HG03442 (cell line): Measurements from ENCODE around the gene DCAF6.

Experiments used
- ATAC-seq: cut with Tn5 transposase; IDR thresholded peaks from one replicate; pipeline ENCODE4 v1.9.1; 2021; ENCODE audit warnings: mild to moderate bottlenecking, moderate library complexity; ENCODE audit not compliant: unreplicated experiment

DCAF6 gene

DNA sequence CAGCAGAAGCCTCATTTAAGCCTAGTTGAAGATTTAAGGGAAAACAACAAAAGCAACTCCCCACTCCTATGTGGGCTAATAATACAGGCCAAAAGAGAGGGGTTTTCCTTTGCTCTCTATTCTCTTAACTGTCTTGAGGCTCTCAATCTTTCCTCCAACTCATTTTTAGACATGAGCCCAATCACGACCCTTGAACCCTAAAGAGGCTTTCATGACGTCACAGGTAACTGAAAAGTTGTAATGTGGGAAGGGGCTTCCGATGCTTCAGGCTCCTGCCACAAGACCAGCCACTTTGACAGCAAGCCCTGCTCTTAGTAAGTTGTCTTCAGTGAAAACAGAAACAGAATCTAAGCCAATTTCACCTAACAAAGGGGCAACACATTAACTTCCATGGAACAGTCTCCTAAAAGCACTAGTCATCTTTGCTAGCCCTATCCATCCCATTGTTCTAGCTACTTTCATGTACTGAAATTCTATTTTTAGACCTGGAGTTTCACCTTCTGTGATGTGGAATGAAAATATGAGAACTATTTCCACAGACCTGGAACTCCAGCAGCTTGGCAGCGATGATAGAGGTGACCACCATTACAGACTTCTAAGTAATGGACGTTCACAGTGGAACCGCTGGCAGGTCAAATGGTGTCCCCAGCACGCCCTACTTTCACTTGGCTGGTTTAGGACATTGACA lies 164.0 kb downstream of the DCAF6 start:
- no peak for ATAC-seq

DNA sequence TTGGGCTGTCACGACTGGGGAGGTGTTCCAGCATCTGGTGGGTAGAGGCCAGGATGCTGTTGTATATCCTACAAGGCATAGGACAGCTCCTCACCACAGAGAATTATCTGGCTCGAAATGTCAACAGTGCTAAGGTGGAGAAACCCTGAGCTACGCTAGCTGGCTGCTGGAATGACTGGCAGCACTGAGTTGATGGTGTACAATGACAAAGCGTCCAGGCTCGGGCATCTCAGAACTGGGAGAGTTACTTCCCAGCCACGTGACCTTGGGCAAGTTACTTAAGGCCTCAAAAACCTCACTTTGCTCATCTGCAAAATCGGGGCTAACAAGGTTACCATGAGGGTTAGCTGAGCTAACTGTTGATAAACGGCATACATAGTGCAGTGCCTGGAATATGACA lies 164.9 kb downstream of the DCAF6 start:
- ATAC-seq, result no peak

DNA sequence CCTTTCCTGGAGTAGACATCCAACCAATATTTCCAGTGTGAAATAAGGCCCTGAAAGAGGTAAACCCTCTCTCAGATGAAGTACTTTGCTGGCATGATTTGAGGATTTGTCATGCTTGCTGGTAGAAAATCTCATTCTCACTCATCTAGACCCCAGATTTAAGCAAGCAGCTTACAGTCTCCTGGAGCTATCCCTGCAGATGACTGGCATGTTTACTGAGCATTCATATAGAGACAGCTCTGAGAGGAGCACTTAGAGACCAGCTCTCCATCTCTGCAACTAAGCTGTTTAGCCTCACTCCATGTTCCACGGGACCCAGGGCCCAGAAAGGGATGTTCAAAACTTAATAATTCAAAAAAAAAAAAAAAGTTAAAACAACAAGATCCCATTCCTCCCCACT lies 166.0 kb downstream of the DCAF6 start:
- ATAC-seq, result no peak

- ATAC-seq, result no peak
These were observed 168.1 kb downstream of the DCAF6 start for GRCh38 chr1:168104535-168104934.

DNA sequence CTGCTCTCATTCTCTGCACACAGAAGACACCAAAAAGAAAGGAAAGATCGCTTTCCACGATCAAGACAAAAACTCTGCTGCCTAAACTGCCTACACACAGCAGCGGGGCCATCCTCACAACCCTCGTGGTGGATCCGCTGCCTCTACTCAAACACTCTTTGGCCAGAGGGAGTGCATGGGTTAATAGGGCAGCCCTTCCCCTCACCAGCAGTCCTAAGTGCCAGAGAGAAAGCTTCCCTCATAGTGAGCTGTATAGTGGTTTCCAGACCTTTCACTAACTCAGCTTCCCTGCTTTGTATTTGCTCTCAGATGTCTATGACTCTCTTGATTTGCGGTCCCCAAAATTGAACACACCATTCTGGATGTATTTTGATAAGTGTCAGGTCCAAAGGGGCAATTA lies 169.4 kb downstream of the DCAF6 start:
- no peak for ATAC-seq

DNA sequence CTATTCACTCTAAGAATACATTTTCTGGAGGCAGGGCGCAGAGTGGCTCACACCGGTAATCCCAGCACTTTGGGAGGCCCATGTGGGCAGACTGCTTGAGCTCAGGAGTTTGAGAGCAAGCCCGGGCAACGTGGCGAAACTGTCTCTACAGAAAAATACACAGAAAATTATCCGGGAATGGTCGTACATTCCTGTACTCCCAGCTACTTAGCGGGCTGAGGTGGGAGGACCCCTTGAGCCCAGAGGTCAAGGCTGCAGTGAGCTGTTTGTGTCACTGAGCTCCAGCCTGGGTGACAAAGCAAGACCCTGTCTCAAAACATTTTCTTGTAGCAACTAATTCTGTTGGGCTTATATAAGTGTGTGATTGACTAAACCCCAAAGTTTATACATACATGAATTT lies 169.8 kb downstream of the DCAF6 start:
- ATAC-seq, result no peak

GRCh38 chr1:168110896-168111545 lies 174.5 kb downstream of the DCAF6 start:
- ATAC-seq, result no peak

GRCh38 chr1:168112673-168113305 lies 176.3 kb downstream of the DCAF6 start:
- ATAC-seq, result peak; percentile 72

- no peak for ATAC-seq
These were observed 178.4 kb downstream of the DCAF6 start for GRCh38 chr1:168114845-168115244.

DNA sequence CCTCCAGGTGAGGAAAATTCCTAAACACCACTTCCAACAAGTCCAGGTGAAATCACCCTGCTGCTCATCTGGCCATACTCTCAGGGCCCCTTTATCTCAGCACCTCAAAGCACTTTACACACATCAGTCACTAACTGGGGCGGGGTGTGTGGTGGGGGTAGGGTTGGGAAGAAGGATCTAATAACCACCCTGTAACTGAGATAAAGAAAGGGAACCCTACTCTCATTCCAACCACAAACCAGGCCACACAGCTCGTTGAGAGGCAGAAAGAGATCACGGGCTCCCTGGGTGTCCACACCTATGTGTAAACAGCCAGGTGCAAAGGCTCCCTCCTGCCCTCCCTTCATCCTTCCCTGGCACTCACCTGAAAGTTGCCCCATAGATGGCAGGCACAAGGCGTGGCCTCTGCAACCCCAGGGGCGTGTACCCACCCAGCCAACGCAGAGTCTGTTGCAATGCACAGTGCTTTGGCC lies 179.9 kb downstream of the DCAF6 start:
- no peak for ATAC-seq

DNA sequence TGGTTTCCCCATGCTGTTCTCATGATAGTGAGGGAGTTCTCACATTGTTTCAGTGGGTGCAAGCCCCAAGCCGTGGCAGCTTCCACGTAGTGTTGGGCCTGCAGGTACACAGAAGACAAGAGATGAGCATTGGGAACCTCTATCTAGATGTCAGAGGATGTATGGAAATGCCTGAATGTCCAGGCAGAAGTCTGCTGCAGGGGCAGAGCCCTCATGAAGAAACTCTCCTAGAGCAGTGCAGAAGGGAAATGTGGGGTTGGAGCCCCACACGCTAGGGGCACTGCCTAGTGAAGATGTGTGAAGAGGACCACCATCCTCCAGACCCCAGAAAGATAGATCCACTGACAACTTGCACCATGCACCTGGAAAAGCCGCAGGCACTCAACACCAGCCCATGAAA lies 183.3 kb downstream of the DCAF6 start:
- ATAC-seq, result no peak

DNA sequence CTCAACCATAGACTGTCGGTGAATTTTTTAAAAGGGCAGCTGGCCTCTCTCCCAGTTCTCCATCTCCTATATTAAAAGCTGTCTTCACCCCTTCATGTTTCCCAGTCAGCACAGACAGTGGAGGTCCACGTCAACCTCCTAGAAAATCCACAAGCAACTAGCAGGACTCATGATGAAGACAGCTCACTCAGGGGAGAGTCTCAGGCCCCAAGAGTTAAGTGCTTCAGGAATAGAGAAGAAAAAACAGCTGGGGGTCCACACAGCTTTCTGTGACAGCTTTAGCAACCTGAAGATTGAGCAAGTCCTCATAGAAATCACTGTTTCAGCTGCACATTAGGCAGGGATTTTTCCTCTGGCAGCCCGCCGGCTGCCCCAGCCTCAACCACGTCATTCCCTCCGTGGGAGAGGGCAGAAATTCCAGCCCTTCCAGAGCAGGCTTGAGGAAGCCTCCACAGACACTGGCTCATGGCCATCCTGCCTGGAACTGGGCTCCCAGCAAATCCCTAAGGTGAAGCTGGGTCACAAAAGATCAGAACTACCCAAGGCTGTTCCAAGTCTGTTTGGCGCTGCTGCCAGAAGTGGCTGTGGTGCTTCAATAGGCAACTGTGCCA lies 185.0 kb downstream of the DCAF6 start:
- no peak for ATAC-seq

DNA sequence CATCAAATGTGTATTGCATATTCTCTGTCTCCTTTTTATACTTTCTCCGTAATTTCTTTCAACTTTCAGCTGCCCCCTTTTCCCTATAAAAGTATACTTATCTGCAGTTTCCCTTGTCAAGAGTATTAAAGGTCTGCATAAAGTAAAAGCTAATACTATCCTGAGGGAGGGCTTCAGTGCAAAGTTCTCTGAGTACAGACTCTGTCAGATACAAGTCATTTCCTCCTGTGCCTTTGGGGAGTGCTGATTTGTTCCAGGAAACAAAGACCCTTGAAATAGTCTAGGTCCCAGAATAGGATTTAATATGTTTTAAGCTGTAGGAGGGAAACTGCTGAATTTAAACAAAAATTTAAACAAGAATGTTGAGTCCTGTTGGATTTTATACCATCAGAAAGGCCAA lies 188.6 kb downstream of the DCAF6 start:
- ATAC-seq, result no peak
